Measurements from ENCODE around the gene CAMK2D. TPM values are rescaled to one million over a fixed set of nuclear protein-coding genes. Genes with fewer than 3 reads are reported as not detected.

CAMK2D gene
- polyA plus RNA-seq, 2 of the 4 experiments (the other 2 are of a cell fraction) = 19.1 to 59.9 TPM

- H3K4me2 ChIP-seq = no peak overlapping the region
- FAIRE-seq (no peak), ATAC-seq (no peak), DNase-seq (ENCODE audit: low read depth in 1 of 2, low spot score in 1 of 2) (no peak)
- H3K4me1 ChIP-seq = no peaks in the 10 kb centered on the region; the same call in 2 of the 3 replicates
- TF ChIP-seq CEBPB (IDR thresholded peaks at IDR 0.05) (no peak), JUN (IDR thresholded peaks at IDR 0.05) (no peak), CBX8 (IDR thresholded peaks at IDR 0.05) (no peak), HMGXB4 (CRISPR knock-in tag; IDR thresholded peaks at IDR 0.05; ENCODE audit: borderline replicate concordance) (no peak), CBX2 (IDR thresholded peaks at IDR 0.05; ENCODE audit: borderline replicate concordance, low read depth) (no peak), HOXB5 (CRISPR knock-in tag; IDR thresholded peaks at IDR 0.05) (no peak), HES2 (IDR thresholded peaks at IDR 0.05) (no peak), POLR2A (IDR thresholded peaks at IDR 0.05; ENCODE audit: low read length) (no peak), ZNF302 (CRISPR knock-in tag; IDR thresholded peaks at IDR 0.05) (no peak), REST (IDR thresholded peaks at IDR 0.05) (no peak), HEYL (CRISPR knock-in tag; IDR thresholded peaks at IDR 0.05) (no peak), HDAC2 (IDR thresholded peaks at IDR 0.05) (no peak), NPAS2 (CRISPR knock-in tag; IDR thresholded peaks at IDR 0.05; ENCODE audit: borderline replicate concordance) (no peak), RNF2 (IDR thresholded peaks at IDR 0.05; ENCODE audit: borderline replicate concordance, low read depth) (no peak), RAD21 (conservative IDR thresholded peaks at IDR 0.05 in 1 of 2, IDR thresholded peaks at IDR 0.05 in 1 of 2) (no peak), TP53 (CRISPR knock-in tag; IDR thresholded peaks at IDR 0.05) (no peak), MAZ (IDR thresholded peaks at IDR 0.05; ENCODE audit: borderline replicate concordance, low read depth, low read length) (no peak), HOXA7 (CRISPR knock-in tag; IDR thresholded peaks at IDR 0.05) (no peak), SMC3 (IDR thresholded peaks at IDR 0.05) (no peak)
- TF ChIP-seq, protein P1, sequence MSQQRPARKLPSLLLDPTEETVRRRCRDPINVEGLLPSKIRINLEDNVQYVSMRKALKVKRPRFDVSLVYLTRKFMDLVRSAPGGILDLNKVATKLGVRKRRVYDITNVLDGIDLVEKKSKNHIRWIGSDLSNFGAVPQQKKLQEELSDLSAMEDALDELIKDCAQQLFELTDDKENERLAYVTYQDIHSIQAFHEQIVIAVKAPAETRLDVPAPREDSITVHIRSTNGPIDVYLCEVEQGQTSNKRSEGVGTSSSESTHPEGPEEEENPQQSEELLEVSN (IDR thresholded peaks at IDR 0.05; ENCODE audit: borderline replicate concordance, low read depth) = no peak
- H3K27ac ChIP-seq = no peak overlapping the region
- H3K4me3 ChIP-seq = no peak overlapping the region
- H3K9me3 ChIP-seq = no peaks in the 10 kb centered on the region
- CTCF ChIA-PET = interaction anchor here (1.2 kb wide), 1 partner anchor 180 kb away, joined by 3 read pairs; no protein-coding TSS in a partner anchor
- 71% methylated on average over 1 of the region's 1 CpG for WGBS (ENCODE audit: missing lambda C conversion rate)
- POLR2A ChIA-PET = no interaction called here
Measured at GRCh38 chr4:113727802-113728201, 33.7 kb downstream of the CAMK2D start.

- no peak for TF ChIP-seq HOXB13 (CRISPR knock-in tag; IDR thresholded peaks at IDR 0.05; ENCODE audit: low read depth)
- TF ChIP-seq GATA3 (IDR thresholded peaks at IDR 0.05; ENCODE audit: borderline replicate concordance) = no peak
- TF ChIP-seq TFCP2L1 (CRISPR knock-in tag; IDR thresholded peaks at IDR 0.05) = no peak
- TF ChIP-seq, protein P2, sequence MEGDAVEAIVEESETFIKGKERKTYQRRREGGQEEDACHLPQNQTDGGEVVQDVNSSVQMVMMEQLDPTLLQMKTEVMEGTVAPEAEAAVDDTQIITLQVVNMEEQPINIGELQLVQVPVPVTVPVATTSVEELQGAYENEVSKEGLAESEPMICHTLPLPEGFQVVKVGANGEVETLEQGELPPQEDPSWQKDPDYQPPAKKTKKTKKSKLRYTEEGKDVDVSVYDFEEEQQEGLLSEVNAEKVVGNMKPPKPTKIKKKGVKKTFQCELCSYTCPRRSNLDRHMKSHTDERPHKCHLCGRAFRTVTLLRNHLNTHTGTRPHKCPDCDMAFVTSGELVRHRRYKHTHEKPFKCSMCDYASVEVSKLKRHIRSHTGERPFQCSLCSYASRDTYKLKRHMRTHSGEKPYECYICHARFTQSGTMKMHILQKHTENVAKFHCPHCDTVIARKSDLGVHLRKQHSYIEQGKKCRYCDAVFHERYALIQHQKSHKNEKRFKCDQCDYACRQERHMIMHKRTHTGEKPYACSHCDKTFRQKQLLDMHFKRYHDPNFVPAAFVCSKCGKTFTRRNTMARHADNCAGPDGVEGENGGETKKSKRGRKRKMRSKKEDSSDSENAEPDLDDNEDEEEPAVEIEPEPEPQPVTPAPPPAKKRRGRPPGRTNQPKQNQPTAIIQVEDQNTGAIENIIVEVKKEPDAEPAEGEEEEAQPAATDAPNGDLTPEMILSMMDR (IDR thresholded peaks at IDR 0.05) = no peak
- no peak for TF ChIP-seq HDAC2 (IDR thresholded peaks at IDR 0.05)
- TF ChIP-seq KDM1A (IDR thresholded peaks at IDR 0.05; ENCODE audit: low read depth) = no peak
- no peak for TF ChIP-seq HOXB5 (CRISPR knock-in tag; IDR thresholded peaks at IDR 0.05)
- TF ChIP-seq HOXA7 (CRISPR knock-in tag; IDR thresholded peaks at IDR 0.05) = no peak
- no peak for TF ChIP-seq FOXS1 (CRISPR knock-in tag; IDR thresholded peaks at IDR 0.05)
- no peak for TF ChIP-seq PHF8 (IDR thresholded peaks at IDR 0.05; ENCODE audit: borderline replicate concordance, low read depth)
- ChIA-PET POLR2A (no interaction called here), CTCF (no interaction called here)
- H3K4me2 ChIP-seq = no peak overlapping the region
- FAIRE-seq (no peak), ATAC-seq (no peak), DNase-seq (ENCODE audit: low read depth in 1 of 2, low spot score in 1 of 2) (no peak)
- no peaks in the 10 kb centered on the region for H3K9me3 ChIP-seq
- WGBS (ENCODE audit: missing lambda C conversion rate) = 74% methylated on average over 1 of the region's 1 CpG
- no peak overlapping the region for H3K4me3 ChIP-seq
- H3K4me1 ChIP-seq = no peaks in the 10 kb centered on the region; the same call in 2 of the 3 replicates
- no peak overlapping the region for H3K27ac ChIP-seq
Measured at GRCh38 chr4:113725963-113726362, 35.6 kb downstream of the CAMK2D start.

All from A549 (cell line).